CD4-positive, alpha-beta T cell treated with Interleukin-15 for 4 hours (primary cell): ENCODE data around the gene EPN1.

ENCODE experiments used
- DNase-seq: peaks from one replicate; pipeline ENCODE4 v3.0.0-alpha.2; 2020; ENCODE audit warnings: low spot score

The EPN1 gene

GRCh38 chr19:55679343-55680257 is 4.6 kb downstream of the EPN1 start:
- DNase-seq, result no peak

DNA sequence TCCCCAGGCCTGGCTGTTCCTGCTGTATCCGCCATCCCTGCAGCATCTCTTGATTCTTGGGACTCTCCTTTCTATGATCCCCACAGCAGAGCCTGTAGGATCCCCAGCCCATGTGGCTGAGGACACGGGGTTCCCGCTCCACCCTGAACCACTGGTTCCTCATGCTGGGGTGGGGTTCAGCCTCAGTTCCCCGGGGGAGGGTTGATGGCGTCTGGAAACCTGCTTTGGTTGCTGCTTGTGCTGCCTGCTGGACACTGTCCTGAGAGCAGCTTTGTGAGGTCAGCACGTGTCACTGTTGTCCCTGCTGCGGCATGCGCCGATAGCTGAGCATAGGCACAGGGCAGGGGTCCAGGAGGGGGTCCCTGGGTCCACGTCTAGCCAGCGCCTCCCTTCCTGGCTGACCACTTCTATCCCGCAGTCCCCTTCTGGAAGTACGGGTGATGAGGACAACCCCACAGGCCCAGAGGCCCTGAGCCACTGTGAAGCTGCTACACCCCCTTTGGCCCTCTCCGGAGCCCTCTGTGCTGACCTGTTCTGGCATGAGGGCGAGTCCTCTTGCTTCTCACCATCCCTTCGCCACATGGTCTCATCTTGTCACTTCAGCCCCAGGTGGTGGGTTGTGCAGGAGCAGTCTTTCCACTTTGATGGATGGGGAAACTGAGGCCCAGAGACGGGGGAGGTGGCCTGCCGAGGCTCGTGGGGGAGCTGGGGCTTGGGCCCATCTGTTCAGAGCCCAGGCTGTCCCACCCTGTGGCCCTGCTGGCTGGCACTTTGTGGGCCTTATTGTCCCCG is 5.5 kb downstream of the EPN1 start:
- DNase-seq, result no peak

GRCh38 chr19:55681131-55682092 is 6.4 kb downstream of the EPN1 start:
- no peak for DNase-seq

DNA sequence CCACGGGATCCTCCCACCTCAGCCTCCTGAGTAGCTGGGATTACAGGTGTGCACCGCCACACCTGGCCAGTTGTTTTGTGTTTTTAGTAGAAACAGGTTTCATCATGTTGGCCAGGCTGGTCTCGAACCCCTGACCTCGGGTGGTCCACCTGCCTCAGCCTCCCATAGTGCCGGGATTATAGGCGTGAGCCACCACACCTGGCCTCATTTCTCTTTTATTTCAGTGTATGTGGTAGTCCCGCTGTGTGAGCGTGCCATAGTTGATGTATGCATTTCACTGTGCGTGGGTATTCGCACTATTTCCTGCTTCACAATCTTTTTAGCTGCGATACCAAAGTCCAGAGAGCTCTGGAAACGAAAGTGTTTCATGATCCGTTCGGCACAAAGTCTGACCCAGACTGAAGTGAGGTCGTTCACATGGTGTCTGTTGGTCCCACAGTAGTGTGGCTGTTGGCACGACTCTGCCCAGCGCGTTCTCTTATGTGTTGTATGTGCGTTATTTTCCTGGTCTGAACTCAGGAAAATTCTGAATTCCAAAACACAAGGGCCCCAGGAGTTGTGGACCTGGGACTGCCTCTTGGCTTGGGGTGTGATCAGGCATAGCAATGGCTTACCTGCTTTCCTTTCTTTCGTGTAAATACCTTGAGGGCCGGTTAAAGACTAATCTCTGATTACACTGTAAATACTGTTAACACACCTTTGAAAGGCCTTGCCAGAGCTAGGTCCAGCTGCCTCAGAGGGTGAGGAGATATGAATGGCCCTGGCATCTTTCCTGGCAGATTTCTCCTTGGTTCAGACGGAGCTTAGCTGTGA is 8.6 kb downstream of the EPN1 start:
- no peak for DNase-seq

DNA sequence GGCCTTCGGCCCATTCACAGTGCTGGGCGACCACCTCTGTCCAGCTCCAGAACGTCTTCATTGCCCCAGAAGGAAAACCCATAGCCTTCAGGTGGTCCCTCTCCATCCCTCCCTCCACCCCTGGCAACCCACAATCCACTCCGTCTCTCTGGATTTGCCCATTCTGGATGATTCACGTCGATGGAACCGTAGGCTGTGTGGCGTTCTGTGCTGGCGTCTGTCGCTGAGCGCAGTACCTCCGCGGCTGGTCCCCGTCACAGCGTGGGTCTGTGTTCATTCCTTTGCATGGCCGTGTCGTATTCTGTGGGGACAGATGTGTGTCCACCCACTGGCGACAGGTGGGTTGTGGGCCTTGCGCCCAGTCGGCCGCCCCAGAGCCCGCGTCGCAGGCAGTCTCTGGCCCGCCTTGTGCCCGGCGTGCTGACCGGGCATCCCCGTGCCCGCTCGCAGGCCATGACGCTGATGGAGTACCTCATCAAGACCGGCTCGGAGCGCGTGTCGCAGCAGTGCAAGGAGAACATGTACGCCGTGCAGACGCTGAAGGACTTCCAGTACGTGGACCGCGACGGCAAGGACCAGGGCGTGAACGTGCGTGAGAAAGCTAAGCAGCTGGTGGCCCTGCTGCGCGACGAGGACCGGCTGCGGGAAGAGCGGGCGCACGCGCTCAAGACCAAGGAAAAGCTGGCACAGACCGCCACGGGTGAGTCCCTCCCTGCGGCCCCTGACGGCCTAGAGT is 10.1 kb downstream of the EPN1 start:
- no peak for DNase-seq

DNA sequence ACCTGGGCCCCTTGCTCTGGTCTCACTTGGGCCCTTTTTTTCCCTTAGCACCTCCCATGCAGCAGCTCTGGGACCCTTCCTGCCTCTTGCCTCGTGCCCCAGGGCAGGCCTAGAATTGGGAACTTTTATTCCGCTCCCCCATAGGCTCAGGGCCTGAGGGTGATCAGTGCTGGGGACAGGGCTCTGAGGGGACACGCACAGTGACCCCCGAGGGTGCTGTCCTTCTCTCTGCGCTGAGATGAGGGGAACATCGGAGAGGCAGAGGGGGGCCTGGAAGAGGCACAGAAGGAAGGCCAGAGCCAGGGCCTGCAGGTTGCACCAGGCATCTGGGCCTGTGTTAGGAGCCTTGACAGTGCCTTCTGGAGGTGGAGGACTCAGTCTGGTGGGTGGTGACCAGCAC is 10.8 kb downstream of the EPN1 start:
- no peak for DNase-seq

GRCh38 chr19:55686311-55687050 is 11.5 kb downstream of the EPN1 start:
- DNase-seq, result no peak

GRCh38 chr19:55687281-55688201 is 12.5 kb downstream of the EPN1 start:
- no peak for DNase-seq

DNA sequence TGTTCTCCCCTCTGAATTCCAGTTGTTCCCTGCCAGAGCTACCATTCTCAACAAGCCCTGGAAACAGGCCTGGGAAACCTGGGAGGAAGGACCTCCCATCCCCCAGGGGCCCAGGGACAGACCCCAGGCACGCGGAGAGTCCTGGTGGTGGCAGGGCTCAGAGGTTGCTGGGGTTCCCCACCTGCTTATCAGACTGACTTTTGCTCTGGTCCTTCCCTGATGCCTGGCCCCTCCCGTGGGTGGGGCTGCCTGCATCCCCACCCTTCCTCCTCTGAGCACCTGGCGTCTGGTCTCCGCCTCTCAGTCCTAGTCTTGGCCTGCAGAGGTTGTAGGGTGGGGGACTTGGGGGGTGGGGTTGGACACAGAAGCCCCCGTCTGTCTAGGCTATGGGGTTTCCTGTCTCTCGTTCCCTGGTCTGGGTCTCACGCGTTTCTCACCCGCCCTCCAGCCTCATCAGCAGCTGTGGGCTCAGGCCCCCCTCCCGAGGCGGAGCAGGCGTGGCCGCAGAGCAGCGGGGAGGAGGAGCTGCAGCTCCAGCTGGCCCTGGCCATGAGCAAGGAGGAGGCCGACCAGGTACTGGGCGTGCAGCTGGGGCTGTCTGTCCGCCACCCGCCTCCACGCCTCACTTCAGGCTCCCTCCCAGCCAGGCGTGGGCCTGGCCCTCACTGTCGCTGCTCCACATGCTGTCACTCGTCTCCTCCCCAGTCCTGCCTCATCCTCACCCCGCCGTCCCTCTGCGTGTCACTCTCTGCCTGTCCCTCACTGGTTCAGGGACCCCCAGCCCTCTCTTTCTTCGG is 13.6 kb downstream of the EPN1 start:
- DNase-seq, result no peak

DNA sequence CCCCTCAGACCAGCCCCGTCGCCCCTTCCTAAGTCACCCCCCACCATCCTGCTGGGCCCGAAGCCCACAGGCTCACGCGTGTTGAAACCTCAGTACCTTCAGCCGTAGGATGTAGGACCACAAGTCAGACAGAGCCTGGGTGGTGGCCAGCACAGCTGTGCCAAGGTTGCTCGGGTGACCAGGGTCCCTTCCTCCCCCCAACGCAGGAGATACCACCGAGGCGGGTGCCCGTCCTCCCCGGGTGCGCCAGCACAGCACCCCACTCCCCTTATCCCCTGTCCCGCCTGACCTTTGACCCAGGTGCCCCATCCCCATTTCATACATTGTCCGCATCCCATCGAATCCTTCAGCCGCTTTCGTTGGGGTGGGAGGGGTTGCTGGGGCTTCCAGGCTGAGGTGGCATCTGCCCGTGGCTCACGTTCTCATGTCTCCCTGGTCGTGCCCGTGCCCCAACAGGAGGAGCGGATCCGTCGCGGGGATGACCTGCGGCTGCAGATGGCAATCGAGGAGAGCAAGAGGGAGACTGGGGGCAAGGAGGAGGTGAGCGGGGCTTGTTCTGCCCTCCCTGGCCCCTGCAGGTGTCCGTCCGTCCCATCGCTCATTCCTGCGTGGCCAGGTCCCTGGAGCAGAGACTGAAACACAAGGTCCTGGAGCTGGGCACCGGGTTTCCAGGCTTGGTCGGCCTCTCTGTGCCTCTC is 14.5 kb downstream of the EPN1 start:
- DNase-seq, result no peak

GRCh38 chr19:55690109-55690768 is 15.2 kb downstream of the EPN1 start:
- no peak for DNase-seq

GRCh38 chr19:55690769-55691545 is 15.9 kb downstream of the EPN1 start:
- no peak for DNase-seq

GRCh38 chr19:55691561-55692481 is 16.8 kb downstream of the EPN1 start:
- no peak for DNase-seq

GRCh38 chr19:55692681-55693081 is 17.7 kb downstream of the EPN1 start:
- no peak for DNase-seq
